GM12872 (cell line): ENCODE data around the gene ERP44.

Experiments used
- CTCF ChIP-seq: IDR thresholded peaks from 3 replicates; pipeline ENCODE4 v1.5.1; 2011; ENCODE audit warnings: low read depth, mild to moderate bottlenecking, low read length, moderate library complexity; ENCODE audit not compliant: insufficient read depth

ERP44 gene

GRCh38 chr9:100020121-100020795, 78.5 kb downstream of the ERP44 start:
- TF ChIP-seq CTCF = no peak

GRCh38 chr9:100019541-100019940, 79.3 kb downstream of the ERP44 start:
- TF ChIP-seq CTCF = no peak

GRCh38 chr9:100014846-100015245, 84.0 kb downstream of the ERP44 start:
- no peak for TF ChIP-seq CTCF

- no peak for TF ChIP-seq CTCF
These were observed 85.2 kb downstream of the ERP44 start for GRCh38 chr9:100013573-100013972.

GRCh38 chr9:100012279-100012678, 86.5 kb downstream of the ERP44 start:
- no peak for TF ChIP-seq CTCF

- TF ChIP-seq CTCF = peak; percentile 56
These were observed 87.6 kb downstream of the ERP44 start for GRCh38 chr9:100011062-100011681.

- TF ChIP-seq CTCF = no peak
These were observed 99.0 kb downstream of the ERP44 start for GRCh38 chr9:99999797-100000196.
